Suprapubic skin (tissue), 4 donors: ENCODE results near the gene TBC1D9.

Experiments
- EP300 ChIP-seq: sonication (generic); formaldehyde crosslinking; IDR thresholded peaks from one replicate; pipeline ENCODE4 v1.6.1; 2017; ENCODE audit warnings: antibody characterized with exemption
- POLR2A ChIP-seq, 2 donors: fragments of 450-650 bp; IDR thresholded peaks; one replicate each; pipeline ENCODE4 v1.6.1; 2017; ENCODE audit warnings: antibody characterized with exemption in 2 of 2, mild to moderate bottlenecking in 2 of 2, moderate library complexity in 2 of 2
- POLR2AphosphoS5 ChIP-seq, 3 donors: sonication (generic); formaldehyde crosslinking; IDR thresholded peaks; one replicate each; pipeline ENCODE4 v1.6.1; 2017; ENCODE audit warnings: antibody characterized with exemption in 3 of 3
- TF ChIP-seq, protein P1 (sequence below), 2 donors: fragments of 200-600 bp in 1 of 2; fragments of 450-650 bp in 1 of 2; sonication (generic) in 1 of 2; IDR thresholded peaks; one replicate each; pipeline ENCODE4 v1.5.1; 2016 to 2019; ENCODE audit warnings: antibody characterized with exemption in 2 of 2, mild to moderate bottlenecking in 1 of 2, moderate library complexity in 1 of 2

DNA sequence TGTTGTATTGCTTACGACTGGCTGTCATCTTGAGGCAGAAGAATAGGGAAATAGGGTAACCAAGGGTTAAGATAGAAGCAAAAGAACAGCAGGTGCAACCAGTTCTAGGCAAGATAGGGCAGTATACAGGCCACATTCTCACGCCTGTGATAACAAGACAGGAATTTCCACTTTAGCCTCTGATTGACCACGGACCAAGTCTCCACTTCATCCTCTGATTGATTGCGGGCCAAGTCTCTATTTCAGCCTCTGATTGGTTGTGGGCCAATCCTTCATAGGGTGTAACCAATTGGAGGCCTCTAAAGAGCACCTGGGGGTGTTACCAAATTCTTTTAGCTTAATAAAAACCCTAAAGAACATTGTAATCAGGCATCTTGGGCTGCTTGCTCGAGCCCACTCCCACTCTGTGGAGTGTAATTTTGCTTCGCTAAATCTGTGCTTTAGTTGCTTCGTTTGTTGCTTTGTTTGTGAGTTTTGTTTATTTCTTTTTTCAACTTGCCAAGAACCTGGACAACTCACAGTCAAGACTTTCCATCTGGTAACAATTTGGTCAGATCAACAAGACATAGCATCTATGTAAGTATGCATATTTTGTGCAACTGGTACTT, 8.7 kb upstream of the TBC1D9 start:
- TF ChIP-seq, protein P1, sequence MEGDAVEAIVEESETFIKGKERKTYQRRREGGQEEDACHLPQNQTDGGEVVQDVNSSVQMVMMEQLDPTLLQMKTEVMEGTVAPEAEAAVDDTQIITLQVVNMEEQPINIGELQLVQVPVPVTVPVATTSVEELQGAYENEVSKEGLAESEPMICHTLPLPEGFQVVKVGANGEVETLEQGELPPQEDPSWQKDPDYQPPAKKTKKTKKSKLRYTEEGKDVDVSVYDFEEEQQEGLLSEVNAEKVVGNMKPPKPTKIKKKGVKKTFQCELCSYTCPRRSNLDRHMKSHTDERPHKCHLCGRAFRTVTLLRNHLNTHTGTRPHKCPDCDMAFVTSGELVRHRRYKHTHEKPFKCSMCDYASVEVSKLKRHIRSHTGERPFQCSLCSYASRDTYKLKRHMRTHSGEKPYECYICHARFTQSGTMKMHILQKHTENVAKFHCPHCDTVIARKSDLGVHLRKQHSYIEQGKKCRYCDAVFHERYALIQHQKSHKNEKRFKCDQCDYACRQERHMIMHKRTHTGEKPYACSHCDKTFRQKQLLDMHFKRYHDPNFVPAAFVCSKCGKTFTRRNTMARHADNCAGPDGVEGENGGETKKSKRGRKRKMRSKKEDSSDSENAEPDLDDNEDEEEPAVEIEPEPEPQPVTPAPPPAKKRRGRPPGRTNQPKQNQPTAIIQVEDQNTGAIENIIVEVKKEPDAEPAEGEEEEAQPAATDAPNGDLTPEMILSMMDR (IDR thresholded peaks at IDR 0.05): no peak
- TF ChIP-seq POLR2A (IDR thresholded peaks at IDR 0.05) (no peak), POLR2AphosphoS5 (IDR thresholded peaks at IDR 0.05) (no peak), EP300 (no peak)
